SIG-M5 (cell line): ENCODE results near the gene SPATA45.
"Not testable (repeated sequence)": the region's sequence is repeated elsewhere in the genome, so short reads cannot be mapped to it uniquely, and the experiment has no call there.

Experiments
- DNase-seq: peaks from one replicate; lab custom pipeline; 2025; lab: John Stamatoyannopoulos, UW

The SPATA45 gene

DNA sequence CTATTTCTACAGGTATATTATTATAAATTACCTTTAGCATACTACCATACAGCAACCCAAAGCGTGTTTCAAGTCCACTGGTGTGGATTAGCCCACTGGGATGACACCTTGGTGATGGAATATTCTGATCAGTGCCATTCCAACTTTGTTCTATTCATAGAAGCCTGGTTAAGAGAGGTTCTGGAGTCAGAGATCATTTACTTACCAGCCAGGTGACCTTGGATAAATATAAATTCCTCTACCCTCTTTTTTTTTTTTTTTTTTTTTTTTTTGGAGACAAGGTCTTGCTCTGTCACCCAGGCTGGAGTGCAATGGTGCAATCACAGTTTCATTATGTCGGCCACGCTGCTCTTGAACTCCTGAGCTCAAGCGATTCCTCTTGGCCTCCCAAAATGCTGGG, at the start of gene SPATA45:
Gene SPATA45, minus strand, starts transcription at position 101 of the 400 bp plus-strand sequence. CDS start 11,500 bp downstream, outside the sequence.
- DNase-seq: no peak

DNA sequence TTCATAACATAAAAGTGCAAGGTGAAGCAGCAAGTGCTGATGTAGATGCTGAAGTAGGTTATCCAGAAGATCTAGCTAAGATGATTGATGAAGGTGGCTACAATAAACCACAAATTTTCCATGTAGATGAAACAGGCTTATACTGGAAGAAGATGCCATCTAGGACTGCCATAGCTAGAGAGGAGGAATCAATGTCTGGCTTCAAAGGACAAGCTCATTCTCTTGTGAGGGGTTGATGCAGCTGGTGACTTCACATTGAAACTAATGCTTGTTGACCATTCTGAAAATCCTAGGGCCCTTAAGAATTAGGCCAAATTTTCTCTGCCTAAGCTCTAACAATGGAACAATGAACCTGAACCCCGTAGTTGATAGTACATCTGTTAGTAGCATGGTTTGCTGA, 44.7 kb upstream of the SPATA45 start:
- DNase-seq: no peak

DNA sequence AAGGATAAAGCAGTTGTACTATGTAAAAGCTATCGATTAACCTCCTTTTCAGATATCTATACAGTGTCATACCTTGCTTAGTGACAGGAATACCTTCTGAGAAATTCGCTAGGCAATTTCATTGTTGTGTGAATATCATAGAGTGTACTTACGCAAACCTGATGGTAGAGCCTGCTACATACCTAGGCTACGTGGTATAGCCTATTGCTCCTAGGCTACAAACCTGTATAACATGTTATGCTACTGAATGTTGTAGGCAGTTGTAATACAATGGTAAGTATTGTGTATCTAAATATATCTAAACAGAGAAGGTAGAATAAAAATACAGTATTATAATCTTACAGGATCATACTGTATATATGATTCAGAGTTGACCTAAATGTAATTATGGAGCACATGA, 37.1 kb upstream of the SPATA45 start:
- no peak for DNase-seq

DNA sequence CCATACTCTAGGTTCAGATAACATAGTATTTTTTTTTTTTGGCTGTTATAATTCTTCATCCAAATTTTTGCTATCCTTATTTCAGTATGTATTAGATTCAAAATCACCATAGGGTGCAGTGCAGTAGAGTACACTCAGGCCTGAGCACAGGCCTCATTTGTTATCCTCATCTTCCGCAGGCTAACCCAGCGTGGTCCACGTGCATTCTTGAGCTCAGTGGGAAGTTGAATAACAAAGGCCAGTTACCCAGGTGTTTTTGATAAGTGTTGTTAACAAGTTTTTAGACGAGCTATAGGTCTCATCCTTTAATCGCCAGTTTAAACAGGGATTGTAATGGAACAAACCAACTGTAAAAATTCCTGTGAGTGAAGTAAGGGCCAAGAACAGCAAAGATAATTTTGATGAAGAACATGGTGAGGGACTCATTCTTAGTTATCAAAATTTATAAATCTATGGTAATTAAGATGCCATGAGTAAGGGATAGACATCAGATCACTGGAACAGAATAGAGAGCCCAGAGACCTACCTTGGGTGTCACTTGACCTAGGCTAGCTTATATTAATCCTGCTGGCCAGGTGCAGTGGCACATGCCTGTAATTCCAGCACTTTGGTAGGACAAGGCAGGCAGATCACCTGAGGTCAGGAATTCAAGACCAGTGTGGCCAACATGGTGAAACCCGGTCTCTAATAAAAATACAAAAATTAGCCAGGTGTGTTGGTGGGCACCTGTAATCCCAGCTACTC, 32.7 kb upstream of the SPATA45 start:
- DNase-seq: no peak

DNA sequence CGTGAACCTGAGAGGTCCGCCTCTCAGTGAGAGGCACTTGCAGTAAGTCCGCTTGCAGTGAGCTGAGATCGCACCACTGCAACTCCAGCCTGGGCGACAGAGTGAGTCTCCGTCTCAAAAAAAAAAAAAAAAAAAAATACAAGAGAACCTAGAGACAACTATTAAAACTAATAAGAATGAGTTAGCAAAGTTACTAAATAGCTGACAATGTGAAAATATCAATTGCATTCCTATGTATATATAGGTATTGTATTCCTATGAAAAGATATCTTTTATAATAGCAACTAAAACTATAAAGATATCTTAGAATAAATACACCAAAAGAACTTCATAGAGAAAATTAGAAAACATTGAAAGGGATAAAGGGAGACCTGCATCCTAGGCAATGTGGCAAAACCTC, 31.0 kb upstream of the SPATA45 start:
- no peak for DNase-seq

DNA sequence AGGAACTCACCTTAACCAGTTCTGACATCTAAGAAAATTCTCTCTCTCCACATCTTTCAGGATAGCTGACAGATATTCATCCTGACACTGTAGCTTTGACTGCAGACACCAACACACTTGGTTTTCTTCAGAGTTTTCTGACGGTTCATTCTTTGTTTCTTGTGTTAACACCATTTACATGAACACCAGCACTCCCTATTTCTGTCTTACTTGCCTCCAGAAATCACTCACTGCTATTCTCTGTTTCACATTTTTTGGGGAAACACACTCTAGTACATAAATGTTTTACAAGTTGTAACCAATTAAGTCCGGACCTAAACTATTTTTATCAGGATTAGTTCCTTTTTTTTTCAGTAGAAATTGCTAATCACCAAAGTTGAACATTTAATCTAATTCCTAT, 26.1 kb upstream of the SPATA45 start:
- DNase-seq: no peak

DNA sequence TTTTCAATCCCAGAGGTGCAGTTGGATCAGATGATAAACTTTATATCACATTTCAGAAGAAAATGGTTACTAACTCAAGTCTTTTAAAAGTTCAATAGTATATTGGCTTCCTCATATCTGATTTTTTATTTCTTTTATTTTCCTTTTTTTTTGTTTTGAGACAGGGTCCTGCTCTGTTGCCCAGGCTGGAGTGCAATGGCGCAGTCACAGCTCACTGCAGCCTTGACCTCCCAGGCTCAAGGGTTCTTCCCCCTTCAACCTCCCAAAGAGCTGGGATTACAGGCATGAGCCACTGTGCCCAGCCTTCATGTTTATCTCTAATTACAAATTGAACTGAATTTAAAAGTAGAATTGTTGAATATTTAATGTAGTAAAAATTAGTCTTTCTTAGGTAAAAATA, 24.5 kb upstream of the SPATA45 start:
- DNase-seq: no peak

DNA sequence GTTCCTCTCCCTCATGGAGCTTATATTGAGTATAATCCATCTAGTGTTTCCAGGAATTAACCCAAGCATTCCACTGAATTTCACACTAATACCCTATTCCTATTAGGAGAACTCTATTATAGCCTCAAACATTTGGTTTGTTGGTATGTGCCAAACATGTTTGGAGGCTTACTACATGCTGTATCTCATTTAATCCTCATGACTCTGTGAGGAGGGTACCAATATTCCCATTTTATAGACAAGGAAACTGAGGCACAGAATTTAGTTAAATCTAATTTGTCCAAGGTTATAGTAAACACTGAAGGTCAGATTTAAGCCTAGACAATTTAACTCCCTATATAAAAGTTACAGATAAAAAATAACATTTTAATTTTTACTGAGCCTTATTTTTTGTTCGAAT, 19.7 kb upstream of the SPATA45 start:
- no peak for DNase-seq

DNA sequence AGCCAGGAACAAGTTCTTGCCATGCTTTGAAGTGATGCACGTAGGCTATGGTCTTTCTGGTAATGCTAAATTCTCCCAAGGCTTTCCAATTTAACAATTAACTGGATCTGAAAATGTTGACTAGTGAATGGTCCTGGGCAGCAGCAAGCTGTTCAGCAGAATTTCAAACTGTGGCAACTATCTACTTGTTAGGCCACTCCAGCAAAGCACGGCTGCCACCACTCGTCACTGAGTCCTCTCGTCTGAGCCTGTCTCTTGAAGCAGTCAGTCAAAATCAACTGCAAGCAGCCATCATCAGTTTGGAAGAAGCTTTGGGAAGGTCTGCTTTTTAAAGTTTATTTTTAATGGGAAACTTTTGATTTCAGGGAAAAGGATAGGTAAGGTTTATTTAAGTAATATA, 16.8 kb upstream of the SPATA45 start:
- no peak for DNase-seq

DNA sequence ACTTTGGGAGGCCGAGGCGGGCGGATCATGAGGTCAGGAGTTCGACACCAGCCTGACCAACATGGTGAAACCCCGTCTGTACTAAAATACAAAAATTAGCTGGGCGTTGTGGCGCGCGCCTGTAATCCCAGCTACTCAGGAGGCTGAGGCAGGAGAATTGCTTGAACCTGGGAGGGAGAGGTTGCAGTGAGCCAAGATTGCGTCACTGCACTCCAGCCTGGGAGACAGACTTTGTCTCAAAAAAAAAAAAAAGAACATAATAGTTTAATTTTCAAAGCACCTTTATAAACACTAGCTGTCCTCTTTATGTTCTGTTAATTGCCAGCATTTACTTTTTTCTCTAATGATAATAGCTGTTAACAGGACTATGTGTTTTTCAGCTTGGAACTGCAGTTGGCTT, 15.9 kb upstream of the SPATA45 start:
- not testable (repeated sequence) for DNase-seq

DNA sequence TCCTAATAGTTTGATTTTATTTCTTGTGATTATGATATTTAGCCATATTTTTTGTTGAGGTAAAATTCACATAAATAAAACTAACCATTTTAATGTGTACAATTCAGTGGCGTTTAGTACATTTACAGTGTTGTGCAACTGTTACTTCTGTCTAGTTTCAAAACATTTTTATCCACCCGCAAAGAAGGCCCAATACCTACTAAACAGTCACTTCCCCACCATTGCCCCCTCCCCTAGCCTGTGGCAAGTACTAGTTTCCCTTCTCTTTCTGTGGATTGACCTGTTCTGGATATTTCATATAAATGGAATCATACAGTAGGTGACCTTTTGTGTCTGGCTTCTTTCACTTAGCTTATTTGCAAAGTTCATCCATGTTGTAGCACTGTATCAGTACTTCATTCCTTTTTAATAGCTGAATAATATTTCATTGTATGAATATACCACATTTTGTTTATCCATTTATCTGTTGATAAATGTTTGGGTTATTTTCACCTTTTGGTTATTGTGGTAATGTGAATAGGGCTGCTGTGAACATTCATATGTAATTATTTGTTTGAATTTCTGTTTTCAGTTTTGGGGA, 14.8 kb upstream of the SPATA45 start:
- DNase-seq: no peak

DNA sequence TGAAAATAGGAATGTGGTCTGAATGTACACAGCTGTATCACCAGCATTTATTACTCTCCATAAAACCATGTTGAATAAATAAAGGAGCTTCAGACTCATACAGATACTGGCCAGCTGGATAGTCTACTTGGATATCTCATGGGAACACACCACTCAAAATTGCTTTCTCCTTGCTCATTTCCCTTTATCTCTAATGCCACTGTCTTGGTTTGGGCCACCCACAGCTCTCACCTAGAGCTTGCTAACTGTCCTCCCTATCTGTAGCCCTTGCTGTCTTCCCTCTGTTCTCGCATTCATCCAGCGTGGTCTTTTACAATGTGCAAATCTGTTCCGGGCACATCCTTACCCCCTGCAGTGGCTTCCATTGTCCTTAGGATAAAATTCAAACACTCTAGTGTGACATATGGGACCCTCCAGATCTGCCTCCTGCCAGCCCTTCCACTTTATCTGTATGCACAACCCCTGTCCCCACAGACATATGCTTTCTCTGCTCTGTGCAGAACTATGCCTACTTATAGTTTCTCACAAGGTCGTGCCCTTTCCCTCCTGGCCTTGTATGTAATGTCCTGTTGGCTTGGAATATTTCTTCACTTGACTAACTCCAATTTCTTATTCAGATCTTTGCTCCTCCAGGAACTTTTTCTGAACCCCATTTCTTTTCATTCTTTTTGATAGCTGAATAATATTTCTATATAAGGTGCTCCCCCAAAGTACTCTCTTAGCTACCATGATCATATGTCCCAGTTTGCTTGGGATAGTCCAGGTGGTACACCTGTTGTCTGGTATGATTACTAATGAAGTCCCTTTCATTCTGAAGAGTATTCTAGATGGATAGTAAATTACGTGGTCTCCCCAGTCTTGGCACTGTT, 13.5 kb upstream of the SPATA45 start:
- no peak for DNase-seq

DNA sequence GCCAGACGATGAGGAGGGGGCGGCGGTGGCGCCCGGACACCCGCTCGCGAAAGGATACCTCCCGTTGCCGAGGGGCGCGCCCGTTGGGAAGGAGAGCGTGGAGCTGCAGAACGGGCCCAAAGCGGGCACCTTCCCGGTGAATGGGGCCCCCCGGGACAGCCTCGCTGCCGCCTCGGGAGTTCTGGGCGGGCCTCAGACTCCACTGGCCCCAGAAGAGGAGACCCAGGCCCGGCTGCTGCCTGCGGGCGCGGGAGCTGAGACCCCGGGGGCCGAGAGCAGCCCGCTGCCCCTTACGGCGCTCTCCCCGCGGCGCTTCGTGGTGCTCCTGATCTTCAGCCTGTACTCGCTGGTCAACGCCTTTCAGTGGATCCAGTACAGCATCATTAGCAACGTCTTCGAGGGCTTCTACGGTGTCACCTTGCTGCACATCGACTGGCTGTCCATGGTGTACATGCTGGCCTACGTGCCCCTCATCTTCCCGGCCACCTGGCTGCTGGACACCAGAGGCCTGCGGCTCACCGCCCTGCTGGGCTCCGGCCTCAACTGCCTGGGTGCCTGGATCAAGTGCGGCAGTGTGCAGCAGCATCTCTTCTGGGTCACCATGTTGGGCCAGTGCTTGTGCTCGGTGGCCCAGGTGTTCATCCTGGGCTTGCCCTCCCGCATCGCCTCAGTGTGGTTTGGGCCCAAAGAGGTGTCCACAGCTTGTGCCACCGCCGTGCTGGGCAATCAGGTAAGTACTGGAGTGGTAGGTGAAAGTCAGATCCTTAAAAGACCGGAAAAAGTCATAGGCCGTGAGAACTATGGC, 11.2 kb upstream of the SPATA45 start:
- DNase-seq: no peak

DNA sequence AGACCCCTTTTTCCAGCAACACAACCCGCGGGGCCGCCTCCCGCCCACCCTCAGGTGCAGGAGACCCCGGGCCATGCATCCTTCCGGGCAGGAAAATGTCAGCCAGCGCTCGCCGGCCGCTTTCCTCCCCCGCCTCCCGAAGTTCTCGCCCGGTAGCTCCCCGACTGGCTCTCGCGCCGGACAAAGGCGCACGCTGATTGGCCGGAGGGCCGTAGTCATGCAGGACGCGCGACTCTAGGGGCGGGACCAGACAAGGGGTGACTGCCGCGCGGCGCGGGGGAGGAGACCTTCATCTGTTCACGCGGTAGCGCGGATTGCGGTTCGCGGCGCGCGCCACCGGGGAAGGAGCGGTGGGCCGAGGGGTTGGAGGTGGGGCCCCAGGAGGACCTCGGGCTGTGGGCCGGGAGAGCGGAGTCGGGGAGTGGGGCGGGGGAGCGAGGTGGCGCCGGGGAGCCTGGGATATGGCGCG, 10.6 kb upstream of the SPATA45 start, which contains the start of gene FLVCR1:
Gene FLVCR1, plus strand, starts transcription at position 284 of the 469 bp plus-strand sequence. Its CDS starts 178 bp downstream, at position 462.
- DNase-seq: peak; percentile 92

DNA sequence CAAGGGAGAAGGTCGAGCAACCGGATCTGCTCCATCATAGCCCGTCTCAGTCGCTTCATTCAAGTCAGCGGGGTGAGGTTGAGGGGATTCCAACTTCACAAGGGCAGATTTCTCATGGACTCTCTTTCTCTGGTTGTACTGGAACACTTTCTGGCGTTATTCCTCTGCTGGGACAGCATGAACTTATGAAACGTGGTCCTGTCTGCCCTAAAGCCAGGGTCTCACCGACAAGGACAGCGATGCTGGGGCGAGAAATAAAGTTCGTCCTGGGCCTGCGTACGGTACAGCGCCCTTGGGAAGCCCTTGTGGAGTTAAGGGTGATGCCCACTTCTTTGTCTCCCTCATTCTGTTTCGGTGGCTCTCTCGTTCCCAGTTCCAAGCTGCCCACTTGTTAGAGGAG, 9.3 kb upstream of the SPATA45 start:
- DNase-seq: no peak

DNA sequence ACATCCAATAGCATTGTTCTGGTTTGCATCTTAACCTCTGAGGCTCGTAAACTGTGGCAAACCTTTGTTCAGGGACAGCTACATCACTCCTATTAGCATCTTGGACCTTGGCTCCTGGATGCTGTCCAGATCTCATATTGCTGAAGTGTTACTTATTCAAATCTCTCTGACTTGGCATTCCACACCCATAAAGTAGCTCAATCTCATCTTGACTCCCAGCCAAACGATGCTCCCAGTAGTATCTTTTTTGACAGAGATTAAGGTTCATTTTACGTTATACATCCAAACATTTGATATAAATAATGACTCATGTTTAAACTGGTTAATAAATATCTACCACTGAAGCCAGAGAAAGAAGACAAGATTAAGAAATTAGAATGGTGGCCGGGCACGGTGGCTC, 6.2 kb upstream of the SPATA45 start:
- no peak for DNase-seq

DNA sequence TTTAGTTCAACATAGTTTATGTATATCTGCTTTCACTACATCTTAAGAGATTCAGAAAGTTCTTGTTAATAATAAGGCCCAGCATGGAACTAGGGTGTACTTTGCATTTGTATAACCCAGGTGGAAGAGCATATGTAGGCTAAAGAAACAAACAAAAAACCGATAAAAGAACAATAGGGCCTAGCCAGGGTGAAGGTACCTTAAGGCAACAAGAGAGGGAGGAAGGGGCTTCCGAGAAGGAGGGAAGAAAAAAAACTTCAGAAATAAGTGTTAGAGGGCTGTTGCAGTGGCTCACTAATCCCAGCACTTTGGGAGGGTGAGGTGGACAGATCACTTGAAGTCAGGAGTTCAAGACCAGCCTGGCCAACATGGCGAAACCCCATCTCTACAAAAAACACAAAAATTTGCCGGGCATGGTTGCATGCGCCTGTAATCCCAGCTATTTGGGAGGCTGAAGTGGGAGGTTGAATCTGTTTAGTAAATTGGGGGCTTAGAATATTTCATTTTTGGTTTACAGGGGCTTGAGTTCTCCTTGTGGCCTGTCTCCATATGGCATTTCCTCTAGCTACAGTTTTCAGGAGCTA, 4.7 kb upstream of the SPATA45 start:
- DNase-seq: no peak

DNA sequence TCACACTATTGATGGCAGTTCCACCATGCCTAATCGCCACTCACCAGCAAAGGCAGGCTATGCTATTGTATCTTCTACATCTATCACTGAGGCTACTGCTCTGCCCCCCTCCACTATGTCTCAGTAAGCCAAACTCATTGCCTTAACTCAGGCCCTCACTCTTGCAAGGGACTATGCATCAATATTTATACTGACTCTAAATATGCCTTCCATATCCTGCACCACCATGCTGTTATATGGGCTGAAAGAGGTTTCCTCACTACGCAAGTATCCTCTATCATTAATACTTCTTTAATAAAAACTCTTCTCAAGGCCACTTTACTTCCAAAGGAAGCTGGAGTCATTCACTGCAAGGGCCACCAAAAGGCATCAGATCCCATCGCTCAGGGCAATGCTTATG, 2.9 kb downstream of the SPATA45 start:
- DNase-seq: not testable (repeated sequence)

DNA sequence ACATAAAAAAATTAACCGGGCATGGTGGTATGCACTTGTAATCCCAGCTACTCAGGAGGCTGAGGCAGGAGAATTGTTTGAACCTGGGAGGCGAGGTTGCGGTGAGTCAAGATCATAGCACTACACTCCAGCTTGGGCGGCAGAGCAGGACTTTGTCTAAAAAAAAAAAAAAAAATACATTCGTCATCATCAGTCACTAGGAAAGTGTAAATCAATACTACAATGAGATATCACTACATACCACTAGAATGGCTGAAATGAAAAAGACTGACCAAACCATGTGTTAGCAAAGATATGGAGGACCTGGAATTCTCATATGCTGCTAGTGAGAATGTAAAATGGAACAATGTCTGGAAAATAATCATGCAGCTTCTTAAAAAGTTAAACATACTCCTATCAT, 9.3 kb downstream of the SPATA45 start:
- DNase-seq: no peak

DNA sequence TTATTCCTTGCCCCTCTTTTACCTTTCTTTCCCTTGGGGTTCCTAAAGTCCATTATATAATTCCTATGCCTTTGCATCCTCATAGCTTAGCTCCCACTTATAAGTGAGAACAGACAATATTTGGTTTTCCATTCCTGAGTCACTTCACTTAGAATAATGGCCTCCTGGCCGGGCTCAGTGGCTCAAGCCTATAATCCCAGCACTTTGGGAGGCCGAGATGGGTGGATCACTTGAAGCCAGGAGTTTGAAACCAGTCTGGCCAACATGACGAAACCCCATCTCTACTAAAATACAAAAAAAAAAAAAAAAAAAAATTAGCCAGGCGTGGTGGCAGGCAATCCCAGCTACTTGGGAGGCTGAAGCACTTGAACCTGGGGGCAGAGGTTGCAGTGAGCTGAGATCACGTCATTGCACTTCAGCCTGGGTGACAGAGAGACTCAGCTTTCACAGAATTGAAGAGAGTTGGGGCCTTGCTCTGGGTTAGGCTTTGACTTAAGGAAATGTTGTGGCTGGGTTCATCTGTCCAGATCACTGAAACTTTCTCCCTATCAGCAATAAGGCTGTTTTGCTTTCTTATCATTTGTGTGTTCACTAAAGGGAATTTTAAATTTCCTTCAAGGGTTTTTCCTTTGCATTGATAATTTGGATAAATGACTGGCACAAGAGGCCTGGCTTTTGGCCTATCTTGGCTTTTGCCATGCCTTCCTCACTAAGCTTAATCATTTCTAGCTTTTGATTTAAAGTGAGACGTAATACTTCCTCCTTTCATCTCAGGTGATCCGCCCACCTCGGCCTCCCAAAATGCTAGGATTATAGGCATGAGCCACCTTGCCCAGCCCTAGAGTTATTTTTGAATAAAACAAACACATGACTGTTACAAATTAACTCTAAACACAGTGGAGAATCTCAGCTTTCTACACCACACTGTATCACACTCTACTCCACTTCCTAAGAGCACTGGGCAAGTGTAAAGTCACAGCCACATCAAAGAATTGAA, 13.9 kb downstream of the SPATA45 start:
- not testable (repeated sequence) for DNase-seq
